Progenitor cell of endocrine pancreas (in vitro differentiated cells): ENCODE data around the gene TMEM231. TPM values are rescaled to one million over a fixed set of nuclear protein-coding genes. Genes with fewer than 3 reads are reported as not detected.
"Not testable (repeated sequence)": the region's sequence is repeated elsewhere in the genome, so short reads cannot be mapped to it uniquely, and the experiment has no call there.

ENCODE experiments used
- DNase-seq: peaks from one replicate; pipeline ENCODE4 v3.0.0; 2021; ENCODE audit warnings: low spot score; ENCODE audit not compliant: unreplicated experiment
- H3K27ac Mint-ChIP-seq: 2 replicates; pipeline ENCODE4 v1.8.0; 2021; ENCODE audit warnings: mild to moderate bottlenecking, moderate library complexity, mixed read lengths
- H3K27me3 Mint-ChIP-seq: 2 replicates; pipeline ENCODE4 v1.8.0; 2021; ENCODE audit warnings: mixed read lengths
- H3K36me3 Mint-ChIP-seq: 2 replicates; pipeline ENCODE4 v1.8.0; 2022; ENCODE audit warnings: mixed read lengths; ENCODE audit not compliant: insufficient read depth
- H3K4me1 Mint-ChIP-seq: 2 replicates; pipeline ENCODE4 v1.8.0; 2021; ENCODE audit warnings: low read depth, mixed read lengths
- H3K4me3 Mint-ChIP-seq: 2 replicates; pipeline ENCODE4 v1.8.0; 2021; ENCODE audit warnings: low read depth, mild to moderate bottlenecking, moderate library complexity, mixed read lengths
- H3K9me3 Mint-ChIP-seq: 2 replicates; pipeline ENCODE4 v1.8.0; 2021; ENCODE audit warnings: low read depth, mixed read lengths
- total RNA-seq: library from RNA; stranded (reverse); gene quantifications from 2 replicates; pipeline ENCODE4 v1.2.1, GENCODE V29; 2021
- TF ChIP-seq, protein P1 (sequence below): fragments of 200-600 bp; sonication (generic); IDR thresholded peaks from one replicate; pipeline ENCODE4 v1.5.0; 2021; ENCODE audit warnings: antibody characterized with exemption, mild to moderate bottlenecking; ENCODE audit not compliant: unreplicated experiment

The TMEM231 gene
- total RNA-seq, 1 donor from 2014 or later = 10.8 TPM

GRCh38 chr16:75593308-75593707 lies 37.3 kb upstream of the TMEM231 start:
- H3K27ac Mint-ChIP-seq = no peak overlapping the region
- no peak for DNase-seq
- H3K36me3 Mint-ChIP-seq = peaks cover 17% of the 10 kb centered on the region
- no peaks in the 10 kb centered on the region for H3K27me3 Mint-ChIP-seq
- no peak overlapping the region for H3K4me3 Mint-ChIP-seq
- TF ChIP-seq, protein P1, sequence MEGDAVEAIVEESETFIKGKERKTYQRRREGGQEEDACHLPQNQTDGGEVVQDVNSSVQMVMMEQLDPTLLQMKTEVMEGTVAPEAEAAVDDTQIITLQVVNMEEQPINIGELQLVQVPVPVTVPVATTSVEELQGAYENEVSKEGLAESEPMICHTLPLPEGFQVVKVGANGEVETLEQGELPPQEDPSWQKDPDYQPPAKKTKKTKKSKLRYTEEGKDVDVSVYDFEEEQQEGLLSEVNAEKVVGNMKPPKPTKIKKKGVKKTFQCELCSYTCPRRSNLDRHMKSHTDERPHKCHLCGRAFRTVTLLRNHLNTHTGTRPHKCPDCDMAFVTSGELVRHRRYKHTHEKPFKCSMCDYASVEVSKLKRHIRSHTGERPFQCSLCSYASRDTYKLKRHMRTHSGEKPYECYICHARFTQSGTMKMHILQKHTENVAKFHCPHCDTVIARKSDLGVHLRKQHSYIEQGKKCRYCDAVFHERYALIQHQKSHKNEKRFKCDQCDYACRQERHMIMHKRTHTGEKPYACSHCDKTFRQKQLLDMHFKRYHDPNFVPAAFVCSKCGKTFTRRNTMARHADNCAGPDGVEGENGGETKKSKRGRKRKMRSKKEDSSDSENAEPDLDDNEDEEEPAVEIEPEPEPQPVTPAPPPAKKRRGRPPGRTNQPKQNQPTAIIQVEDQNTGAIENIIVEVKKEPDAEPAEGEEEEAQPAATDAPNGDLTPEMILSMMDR = no peak
- H3K4me1 Mint-ChIP-seq = peaks cover 4% of the 10 kb centered on the region
- peaks cover 3% of the 10 kb centered on the region for H3K9me3 Mint-ChIP-seq

DNA sequence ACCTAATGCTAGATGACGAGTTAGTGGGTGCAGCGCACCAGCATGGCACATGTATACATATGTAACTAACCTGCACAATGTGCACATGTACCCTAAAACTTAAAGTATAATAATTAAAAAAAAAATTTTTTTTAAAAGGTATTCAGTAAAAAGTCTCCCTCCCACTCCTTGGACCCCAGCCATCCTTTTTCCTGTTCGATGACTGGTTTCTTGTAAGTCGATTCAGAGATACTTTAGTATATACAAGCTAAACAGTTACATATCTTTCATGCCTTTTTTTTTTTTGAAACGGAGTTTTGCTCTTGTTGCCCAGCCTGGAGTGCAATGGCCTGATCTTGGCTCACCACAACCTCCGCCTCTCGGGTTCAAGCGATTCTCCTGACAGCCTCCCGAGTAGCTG lies 35.9 kb upstream of the TMEM231 start:
- not testable (repeated sequence) for H3K36me3 Mint-ChIP-seq, H3K4me1 Mint-ChIP-seq, H3K9me3 Mint-ChIP-seq

DNA sequence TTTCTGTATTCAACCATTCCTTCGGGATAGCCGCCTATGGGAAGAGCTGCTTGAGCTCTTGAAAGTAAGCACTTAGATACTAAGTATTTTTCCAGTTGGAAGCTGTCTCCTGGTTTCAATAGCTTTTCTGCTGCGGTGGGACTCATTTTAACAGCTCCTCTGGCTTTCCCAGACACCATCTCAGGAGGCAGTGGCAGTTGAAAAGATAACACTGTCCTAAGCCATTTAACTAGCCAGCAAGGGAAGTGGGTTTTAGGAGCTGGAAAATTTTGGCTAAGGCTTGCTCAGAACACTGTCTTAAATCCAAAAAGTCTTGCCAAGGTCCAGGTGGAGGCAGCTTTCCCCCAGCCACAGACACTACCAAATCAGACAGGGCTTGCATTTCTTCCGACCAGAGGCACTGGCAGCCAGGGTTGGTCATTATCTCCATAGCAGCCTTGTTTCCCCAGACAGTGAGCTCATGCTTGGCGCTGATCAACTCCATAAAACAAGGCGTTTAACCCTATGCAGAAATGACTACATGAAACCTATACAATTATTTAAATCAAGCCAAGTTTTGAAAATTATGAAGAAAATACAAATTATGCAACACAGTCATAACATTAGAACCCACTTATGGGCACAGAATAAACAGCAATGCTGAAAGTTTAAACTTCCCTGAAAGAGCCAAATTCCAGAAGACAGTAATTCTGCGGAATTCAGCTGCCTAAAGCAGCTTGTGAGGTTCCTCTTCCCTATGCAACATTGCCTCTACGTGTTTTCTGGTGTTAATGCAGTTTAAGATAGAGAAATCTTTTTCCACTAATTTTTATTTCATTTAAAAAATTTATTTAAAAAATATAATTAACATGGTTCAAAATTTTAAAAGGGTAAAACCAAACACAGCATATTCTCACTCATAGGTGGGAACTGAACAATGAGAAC lies 35.1 kb upstream of the TMEM231 start:
- Mint-ChIP-seq H3K9me3 (no peaks in the 10 kb centered on the region), H3K36me3 (peaks cover 5% of the 10 kb centered on the region), H3K4me1 (peaks cover 4% of the 10 kb centered on the region), H3K4me3 (no peak overlapping the region), H3K27ac (no peak overlapping the region), H3K27me3 (no peaks in the 10 kb centered on the region)
- TF ChIP-seq, protein P1 = no peak
- no peak for DNase-seq

More for the DNA sequence above, 35.9 kb upstream of the TMEM231 start:
- DNase-seq, H3K27me3 Mint-ChIP-seq, H3K4me3 Mint-ChIP-seq, H3K27ac Mint-ChIP-seq: not testable (repeated sequence)

DNA sequence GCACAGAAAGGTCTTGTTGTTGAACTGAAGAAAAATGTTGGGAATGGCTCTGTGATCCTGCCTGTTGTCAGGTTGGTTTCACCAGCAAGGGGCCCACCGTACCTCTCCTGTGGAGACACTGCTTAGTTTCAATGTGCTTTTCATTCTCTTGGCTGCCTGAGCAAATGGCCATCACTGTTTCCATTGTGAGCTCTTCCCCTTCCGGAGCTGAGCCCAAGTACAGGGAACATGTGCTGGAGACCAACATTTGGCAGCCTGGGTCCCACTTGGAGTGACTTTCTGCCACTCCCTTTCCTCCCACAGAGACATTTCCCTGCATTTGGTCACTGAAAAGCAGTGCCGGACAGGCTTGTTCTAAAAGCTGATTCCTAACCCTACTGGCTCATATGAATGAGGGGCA lies 33.3 kb upstream of the TMEM231 start:
- H3K4me1 Mint-ChIP-seq = peaks cover 1% of the 10 kb centered on the region
- DNase-seq = no peak
- peaks cover 4% of the 10 kb centered on the region for H3K36me3 Mint-ChIP-seq
- TF ChIP-seq, protein P1 = no peak
- no peak overlapping the region for H3K27ac Mint-ChIP-seq
- H3K4me3 Mint-ChIP-seq = no peak overlapping the region
- no peaks in the 10 kb centered on the region for H3K9me3 Mint-ChIP-seq
- no peaks in the 10 kb centered on the region for H3K27me3 Mint-ChIP-seq

- H3K4me3 Mint-ChIP-seq = no peak overlapping the region
- DNase-seq = no peak
- no peak overlapping the region for H3K27ac Mint-ChIP-seq
- TF ChIP-seq, protein P1 = no peak
- H3K4me1 Mint-ChIP-seq = no peaks in the 10 kb centered on the region
- no peaks in the 10 kb centered on the region for H3K9me3 Mint-ChIP-seq
- peaks cover 4% of the 10 kb centered on the region for H3K36me3 Mint-ChIP-seq
- no peaks in the 10 kb centered on the region for H3K27me3 Mint-ChIP-seq
Measured at GRCh38 chr16:75588716-75589115, 32.7 kb upstream of the TMEM231 start.

- Mint-ChIP-seq H3K4me1 (peaks cover 2% of the 10 kb centered on the region), H3K27me3 (no peaks in the 10 kb centered on the region), H3K36me3 (peaks cover 9% of the 10 kb centered on the region), H3K27ac (no peak overlapping the region), H3K9me3 (no peaks in the 10 kb centered on the region), H3K4me3 (no peak overlapping the region)
- no peak for DNase-seq
- TF ChIP-seq, protein P1 = no peak
Measured at GRCh38 chr16:75584108-75584507, 28.1 kb upstream of the TMEM231 start.
